Esophagus squamous epithelium (tissue), 4 donors: Measurements from ENCODE around the gene KRT76.
"Not testable (repeated sequence)": the region's sequence is repeated elsewhere in the genome, so short reads cannot be mapped to it uniquely, and the experiment has no call there.

Experiments used
- POLR2A ChIP-seq, 4 donors: fragments of 450-650 bp; IDR thresholded peaks; one replicate each; pipeline ENCODE4 v1.6.1; 2017; ENCODE audit warnings: antibody characterized with exemption in 4 of 4, mild to moderate bottlenecking in 4 of 4, moderate library complexity in 3 of 4
- TF ChIP-seq, protein P1 (sequence below), 6 experiments: fragments of 450-650 bp in 4 of 6; fragments of 200-600 bp in 2 of 6; sonication (generic) in 2 of 6; IDR thresholded peaks; one replicate each; pipeline ENCODE4 v1.5.1; 2016 to 2019; ENCODE audit warnings: antibody characterized with exemption in 6 of 6, mild to moderate bottlenecking in 4 of 6, moderate library complexity in 4 of 6

GRCh38 chr12:52750532-52750931, 26.6 kb downstream of the KRT76 start:
- TF ChIP-seq, protein P1, sequence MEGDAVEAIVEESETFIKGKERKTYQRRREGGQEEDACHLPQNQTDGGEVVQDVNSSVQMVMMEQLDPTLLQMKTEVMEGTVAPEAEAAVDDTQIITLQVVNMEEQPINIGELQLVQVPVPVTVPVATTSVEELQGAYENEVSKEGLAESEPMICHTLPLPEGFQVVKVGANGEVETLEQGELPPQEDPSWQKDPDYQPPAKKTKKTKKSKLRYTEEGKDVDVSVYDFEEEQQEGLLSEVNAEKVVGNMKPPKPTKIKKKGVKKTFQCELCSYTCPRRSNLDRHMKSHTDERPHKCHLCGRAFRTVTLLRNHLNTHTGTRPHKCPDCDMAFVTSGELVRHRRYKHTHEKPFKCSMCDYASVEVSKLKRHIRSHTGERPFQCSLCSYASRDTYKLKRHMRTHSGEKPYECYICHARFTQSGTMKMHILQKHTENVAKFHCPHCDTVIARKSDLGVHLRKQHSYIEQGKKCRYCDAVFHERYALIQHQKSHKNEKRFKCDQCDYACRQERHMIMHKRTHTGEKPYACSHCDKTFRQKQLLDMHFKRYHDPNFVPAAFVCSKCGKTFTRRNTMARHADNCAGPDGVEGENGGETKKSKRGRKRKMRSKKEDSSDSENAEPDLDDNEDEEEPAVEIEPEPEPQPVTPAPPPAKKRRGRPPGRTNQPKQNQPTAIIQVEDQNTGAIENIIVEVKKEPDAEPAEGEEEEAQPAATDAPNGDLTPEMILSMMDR (IDR thresholded peaks at IDR 0.05), result not testable (repeated sequence)
- not testable (repeated sequence) for TF ChIP-seq POLR2A (IDR thresholded peaks at IDR 0.05)
